B cell (primary cell): ENCODE results near the gene ZFP1.

Experiments used
- CTCF ChIP-seq: fragments of 200-600 bp; IDR thresholded peaks from one replicate; pipeline ENCODE4 v1.8.0; 2022; ENCODE audit warnings: antibody characterized with exemption, mild to moderate bottlenecking
- EZH2 ChIP-seq: IDR thresholded peaks from 2 replicates; pipeline ENCODE4 v1.6.1; 2012; ENCODE audit warnings: borderline replicate concordance, low read depth, mild to moderate bottlenecking, moderate library complexity, low read length; ENCODE audit not compliant: insufficient read depth, poor library complexity, severe bottlenecking

GRCh38 chr16:75110637-75111513 lies 37.4 kb upstream of the ZFP1 start:
- no peak for TF ChIP-seq EZH2
- peak; percentile 88 for TF ChIP-seq CTCF
